ENCODE measurements around the gene ACTG2.
"Not testable (repeated sequence)": the region's sequence is repeated elsewhere in the genome, so short reads cannot be mapped to it uniquely, and the experiment has no call there.

Gene ACTG2

GRCh38 chr2:73897240-73897583 is 4.4 kb downstream of the ACTG2 start:
- CTCF ChIA-PET = interaction anchor here (1.0 to 1.2 kb wide), 4 partner anchors 11 to 254 kb away, joined by 3 to 4 read pairs (median 3); no protein-coding TSS in a partner anchor
- TF ChIP-seq CTCF (IDR thresholded peaks at IDR 0.05; ENCODE audit: control extremely low read depth, extremely low read depth, low read depth, missing control alignments) = no peak
- DNase-seq (ENCODE audit: extremely low spot score) = no peak
- POLR2A ChIA-PET = no interaction called here

- TF ChIP-seq CTCF (IDR thresholded peaks at IDR 0.05; ENCODE audit: control extremely low read depth, extremely low read depth, low read depth, missing control alignments) = no peak
- ChIA-PET CTCF (interaction anchor here (2.7 kb wide), 1 partner anchor 11 kb away, joined by 17 read pairs; no protein-coding TSS in a partner anchor), POLR2A (no interaction called here)
- DNase-seq (ENCODE audit: extremely low spot score) = no peak
These were observed 5.1 kb downstream of the ACTG2 start for GRCh38 chr2:73897934-73898333.

- POLR2A ChIA-PET = no interaction called here
- CTCF ChIA-PET = interaction anchor here (2.7 kb wide), 1 partner anchor 9 kb away, joined by 17 read pairs; no protein-coding TSS in a partner anchor
- no peak for DNase-seq (ENCODE audit: extremely low spot score)
- TF ChIP-seq CTCF (IDR thresholded peaks at IDR 0.05; ENCODE audit: control extremely low read depth, extremely low read depth, low read depth, missing control alignments) = no peak
These were observed 7.1 kb downstream of the ACTG2 start for GRCh38 chr2:73899801-73900336.

GRCh38 chr2:73901143-73901542 is 8.3 kb downstream of the ACTG2 start:
- CTCF ChIA-PET = interaction anchor here (1.0 to 1.3 kb wide), 3 partner anchors 10 to 349 kb away, joined by 3 read pairs; no protein-coding TSS in a partner anchor
- no peak for DNase-seq (ENCODE audit: extremely low spot score)
- TF ChIP-seq CTCF (IDR thresholded peaks at IDR 0.05; ENCODE audit: control extremely low read depth, extremely low read depth, low read depth, missing control alignments) = no peak
- POLR2A ChIA-PET = no interaction called here

GRCh38 chr2:73902284-73902683 is 9.5 kb downstream of the ACTG2 start:
- CTCF ChIA-PET = interaction anchor here (1.1 to 1.7 kb wide), 2 partner anchors 9 to 63 kb away, joined by 4 read pairs; no protein-coding TSS in a partner anchor
- no peak for TF ChIP-seq CTCF (IDR thresholded peaks at IDR 0.05; ENCODE audit: control extremely low read depth, extremely low read depth, low read depth, missing control alignments)
- DNase-seq (ENCODE audit: extremely low spot score) = no peak
- POLR2A ChIA-PET = no interaction called here

- POLR2A ChIA-PET = interaction anchor here (0.7 kb wide), 1 partner anchor 295 kb away, joined by 8 read pairs; the partner anchor contains the start of gene MTHFD2
- CTCF ChIA-PET = interaction anchor here (1.2 to 1.7 kb wide), 2 partner anchors 11 to 64 kb away, joined by 4 to 5 read pairs; partner anchors contain the start of gene ACTG2
- no peak for DNase-seq (ENCODE audit: extremely low spot score)
- no peak for TF ChIP-seq CTCF (IDR thresholded peaks at IDR 0.05; ENCODE audit: control extremely low read depth, extremely low read depth, low read depth, missing control alignments)
These were observed 10.5 kb downstream of the ACTG2 start for GRCh38 chr2:73903313-73903712.

- CTCF ChIA-PET = interaction anchor here (1.2 to 1.7 kb wide), 2 partner anchors 12 to 65 kb away, joined by 4 to 5 read pairs; partner anchors contain the start of gene ACTG2
- not testable (repeated sequence) for DNase-seq (ENCODE audit: extremely low spot score)
- POLR2A ChIA-PET = interaction anchor here (0.7 kb wide), 1 partner anchor 294 kb away, joined by 8 read pairs; the partner anchor contains the start of gene MTHFD2
These were observed 11.3 kb downstream of the ACTG2 start for GRCh38 chr2:73903949-73904613.

Measured in GM10248 (cell line).